NCI-H1105 treated with DMSO at 0.1 percent for 48 hours (cell line): ENCODE data around the gene SRPK2.

Experiments used
- DNase-seq: peaks from one replicate; lab custom pipeline; 2025; lab: John Stamatoyannopoulos, UW

The SRPK2 gene

GRCh38 chr7:105098863-105099515, 289.7 kb downstream of the SRPK2 start:
- no peak for DNase-seq

- DNase-seq = no peak
These were observed 291.1 kb downstream of the SRPK2 start for GRCh38 chr7:105097619-105098018.

- no peak for DNase-seq
These were observed 292.4 kb downstream of the SRPK2 start for GRCh38 chr7:105096306-105096705.

GRCh38 chr7:105094966-105095365, 293.8 kb downstream of the SRPK2 start:
- no peak for DNase-seq

- DNase-seq = no peak
These were observed 300.3 kb downstream of the SRPK2 start for GRCh38 chr7:105088456-105088855.

- DNase-seq = no peak
These were observed 300.7 kb downstream of the SRPK2 start for GRCh38 chr7:105087981-105088380.

- DNase-seq = no peak
These were observed 301.9 kb downstream of the SRPK2 start for GRCh38 chr7:105086850-105087249.

GRCh38 chr7:105084581-105084980, 304.1 kb downstream of the SRPK2 start:
- DNase-seq = no peak

GRCh38 chr7:105079348-105079747, 309.4 kb downstream of the SRPK2 start:
- no peak for DNase-seq

GRCh38 chr7:105073143-105073542, 315.6 kb downstream of the SRPK2 start:
- DNase-seq = no peak

GRCh38 chr7:105068886-105069285, 319.8 kb downstream of the SRPK2 start:
- DNase-seq = no peak

GRCh38 chr7:105067691-105068090, 321.0 kb downstream of the SRPK2 start:
- DNase-seq = no peak
